Activated CD4-positive, alpha-beta T cell treated with anti-CD3 and anti-CD28 coated beads, Interleukin-2, amount 10 ng/mL, durations not matched to agents 7 days and 5 days (primary cell): ENCODE measurements around the gene FLCN. TPM values are rescaled to one million over a fixed set of nuclear protein-coding genes. Genes with fewer than 3 reads are reported as not detected.

Source experiments
- CTCF ChIA-PET: fragments of 350-600 bp; sonication (Branson Sonifier 250); formaldehyde crosslinking; loops from one replicate; lab custom pipeline; 2021; ENCODE audit warnings: antibody characterized with exemption; lab: Charles Lee
- POLR2A ChIA-PET: fragments of 350-600 bp; sonication (Branson Sonifier 250); formaldehyde crosslinking; loops from one replicate; lab custom pipeline; 2021; ENCODE audit warnings: antibody characterized with exemption; lab: Charles Lee
- DNase-seq: peaks from one replicate; pipeline ENCODE4 v3.0.0-alpha.2; 2020
- H3K27ac Mint-ChIP-seq: one replicate; pipeline ENCODE4 v1.8.0; 2021; ENCODE audit warnings: mild to moderate bottlenecking, moderate library complexity, mixed read lengths
- H3K27me3 Mint-ChIP-seq: one replicate; pipeline ENCODE4 v1.8.0; 2021; ENCODE audit warnings: mixed read lengths
- H3K36me3 Mint-ChIP-seq: one replicate; pipeline ENCODE4 v1.8.0; 2021; ENCODE audit warnings: low read depth, mixed read lengths
- H3K4me1 Mint-ChIP-seq: one replicate; pipeline ENCODE4 v1.8.0; 2021; ENCODE audit warnings: mixed read lengths
- H3K4me3 Mint-ChIP-seq: one replicate; pipeline ENCODE4 v1.8.0; 2021; ENCODE audit warnings: mild to moderate bottlenecking, moderate library complexity, mixed read lengths
- H3K9me3 Mint-ChIP-seq: one replicate; pipeline ENCODE4 v1.8.0; 2021; ENCODE audit warnings: mixed read lengths
- total RNA-seq, 2 experiments: library from RNA; stranded (reverse); gene quantifications; one replicate each; pipeline ENCODE4 v1.2.3, GENCODE V29; 2021

The FLCN gene
- total RNA-seq, 2 experiments from 2014 or later = 39.4 to 48.0 TPM

DNA sequence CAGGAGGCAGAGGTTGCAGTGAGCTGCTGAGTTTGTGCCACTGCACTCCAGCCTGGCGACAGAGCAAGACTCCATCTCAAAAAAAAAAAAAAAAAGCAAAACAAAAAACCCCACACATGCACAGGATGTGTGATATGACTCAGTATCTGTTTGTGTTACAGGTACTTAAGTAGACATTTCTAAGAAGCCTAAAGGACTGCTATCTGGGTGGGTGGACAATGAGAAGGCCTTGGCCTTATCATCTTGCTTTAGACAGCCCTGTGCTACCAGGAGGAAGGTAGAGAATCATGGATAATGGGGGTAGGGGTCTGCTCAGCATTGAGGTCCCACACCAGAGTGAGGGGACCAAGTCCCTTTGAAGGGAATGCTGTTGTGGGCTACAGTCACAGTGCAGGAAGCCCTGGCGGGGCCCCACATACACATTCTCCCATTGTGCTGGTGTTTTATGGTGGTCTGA is 57.6 kb downstream of the FLCN start:
- POLR2A ChIA-PET = no interaction called here
- peak overlapping the region; percentile 73 for H3K4me3 Mint-ChIP-seq
- H3K27me3 Mint-ChIP-seq = no peaks in the 10 kb centered on the region
- H3K9me3 Mint-ChIP-seq = no peaks in the 10 kb centered on the region
- H3K36me3 Mint-ChIP-seq = peaks cover 78% of the 10 kb centered on the region
- peak overlapping the region; percentile 97 for H3K27ac Mint-ChIP-seq
- peaks cover 94% of the 10 kb centered on the region for H3K4me1 Mint-ChIP-seq
- CTCF ChIA-PET = interaction anchor here (0.6 to 2.2 kb wide), 4 partner anchors 12 to 425 kb away, joined by 3 to 8 read pairs (median 5); no protein-coding TSS in a partner anchor
- DNase-seq = peak; percentile 49

DNA sequence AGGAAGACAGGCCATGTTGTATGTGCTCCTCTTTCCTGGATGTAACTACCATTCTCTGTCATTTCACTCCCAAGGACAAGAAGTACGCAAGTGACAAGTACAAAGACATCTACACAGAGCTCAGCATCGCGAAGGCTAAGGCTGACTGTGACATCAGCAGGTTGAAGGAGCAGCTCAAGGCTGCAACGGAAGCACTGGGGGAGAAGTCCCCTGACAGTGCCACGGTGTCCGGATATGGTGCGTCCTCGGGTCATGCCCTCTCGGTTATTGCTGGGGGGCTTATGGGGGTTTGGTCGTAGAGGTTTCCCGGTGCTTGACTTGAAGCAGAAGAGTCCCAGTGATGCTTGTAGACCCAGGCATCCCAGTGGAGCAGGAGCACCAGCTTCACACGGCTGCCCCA is 59.8 kb downstream of the FLCN start:
- H3K27me3 Mint-ChIP-seq = no peaks in the 10 kb centered on the region
- ChIA-PET POLR2A (interaction anchor here (0.6 to 0.7 kb wide), 2 partner anchors 8 to 705 kb away, joined by 3 to 4 read pairs; no protein-coding TSS in a partner anchor), CTCF (interaction anchor here (0.7 to 2.2 kb wide), 7 partner anchors 10 to 49 kb away, joined by 3 to 8 read pairs (median 4); no protein-coding TSS in a partner anchor)
- peak; percentile 23 for DNase-seq
- H3K4me1 Mint-ChIP-seq = peaks cover 94% of the 10 kb centered on the region
- peak overlapping the region; percentile 64 for H3K4me3 Mint-ChIP-seq
- H3K36me3 Mint-ChIP-seq = peaks cover 84% of the 10 kb centered on the region
- peak overlapping the region; percentile 97 for H3K27ac Mint-ChIP-seq
- H3K9me3 Mint-ChIP-seq = no peaks in the 10 kb centered on the region

DNA sequence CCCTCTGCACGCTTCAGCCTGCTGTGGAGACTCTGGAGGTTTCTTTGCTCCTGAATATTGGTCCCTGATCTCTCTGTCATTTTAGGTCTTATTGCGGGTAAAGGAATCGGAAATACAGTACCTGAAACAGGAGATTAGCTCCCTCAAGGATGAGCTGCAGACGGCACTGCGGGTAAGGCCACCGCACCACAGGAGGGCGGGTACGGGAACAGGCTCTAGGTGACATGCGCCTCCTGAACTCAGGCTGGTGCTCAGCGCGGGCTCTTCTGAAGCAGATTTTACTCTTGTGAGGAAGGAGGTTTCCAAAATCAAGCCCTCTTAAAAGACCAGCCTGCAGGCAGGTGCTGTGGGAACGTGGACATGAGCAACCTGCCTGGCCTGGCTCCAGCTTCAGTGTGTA is 60.6 kb downstream of the FLCN start:
- peak overlapping the region; percentile 97 for H3K27ac Mint-ChIP-seq
- ChIA-PET POLR2A (no interaction called here), CTCF (interaction anchor here (1.1 to 1.5 kb wide), 2 partner anchors 16 to 24 kb away, joined by 3 to 5 read pairs; no protein-coding TSS in a partner anchor)
- peaks cover 84% of the 10 kb centered on the region for H3K36me3 Mint-ChIP-seq
- no peaks in the 10 kb centered on the region for H3K27me3 Mint-ChIP-seq
- H3K4me3 Mint-ChIP-seq = peak overlapping the region; percentile 64
- DNase-seq = peak; percentile 53
- no peaks in the 10 kb centered on the region for H3K9me3 Mint-ChIP-seq
- peaks cover 93% of the 10 kb centered on the region for H3K4me1 Mint-ChIP-seq

DNA sequence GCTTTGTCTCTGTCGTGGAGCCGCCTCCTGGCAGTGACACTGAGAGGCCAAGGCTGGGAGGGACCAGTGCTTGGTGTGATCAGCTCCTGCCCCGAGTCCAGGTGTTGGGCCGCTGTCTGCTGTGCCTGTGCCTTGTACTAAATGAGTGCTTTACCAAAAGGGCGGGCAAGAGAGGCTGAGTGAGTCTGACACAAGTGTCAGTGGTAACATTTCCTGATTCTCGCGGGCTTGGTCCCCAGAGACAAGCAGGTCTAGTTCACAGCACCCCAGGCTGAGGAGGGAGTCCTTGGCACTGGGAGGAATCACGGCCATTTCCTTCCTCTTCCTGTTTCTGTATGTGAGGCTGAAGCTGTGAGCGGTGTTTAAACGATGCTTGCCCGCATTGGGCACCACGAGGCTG is 61.1 kb downstream of the FLCN start:
- Mint-ChIP-seq H3K27me3 (no peaks in the 10 kb centered on the region), H3K9me3 (no peaks in the 10 kb centered on the region), H3K27ac (peak overlapping the region; percentile 97), H3K4me1 (peaks cover 94% of the 10 kb centered on the region), H3K36me3 (peaks cover 85% of the 10 kb centered on the region), H3K4me3 (peak overlapping the region; percentile 64)
- ChIA-PET POLR2A (no interaction called here), CTCF (interaction anchor here (0.7 to 1.5 kb wide), 5 partner anchors 8 to 34 kb away, joined by 3 to 5 read pairs (median 3); no protein-coding TSS in a partner anchor)
- DNase-seq = peak; percentile 49

DNA sequence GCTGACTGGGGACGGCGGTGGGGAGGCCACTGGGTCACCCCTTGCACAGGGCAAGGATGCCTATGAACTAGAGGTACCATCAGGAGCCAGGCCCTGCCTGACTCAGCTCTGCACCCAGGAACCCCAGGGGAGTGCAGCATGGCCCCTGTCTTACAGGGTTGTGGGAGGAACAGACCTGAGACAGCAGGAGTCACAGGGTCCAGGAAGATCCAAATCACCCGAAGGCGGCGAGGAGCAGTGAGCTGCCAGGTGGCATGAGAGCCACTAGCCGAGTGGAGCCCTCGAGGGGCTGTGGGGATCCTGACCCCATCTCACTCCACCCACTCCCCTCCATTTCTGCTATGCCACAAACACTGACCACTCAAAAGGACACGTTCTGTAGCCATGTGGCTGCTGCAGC is 61.6 kb downstream of the FLCN start:
- ChIA-PET CTCF (interaction anchor here (0.7 to 1.3 kb wide), 5 partner anchors 8 to 34 kb away, joined by 3 read pairs; no protein-coding TSS in a partner anchor), POLR2A (no interaction called here)
- Mint-ChIP-seq H3K4me1 (peaks cover 91% of the 10 kb centered on the region), H3K27ac (peak overlapping the region; percentile 97), H3K27me3 (no peaks in the 10 kb centered on the region), H3K9me3 (no peaks in the 10 kb centered on the region), H3K4me3 (no peak overlapping the region), H3K36me3 (peaks cover 80% of the 10 kb centered on the region)
- DNase-seq = no peak

DNA sequence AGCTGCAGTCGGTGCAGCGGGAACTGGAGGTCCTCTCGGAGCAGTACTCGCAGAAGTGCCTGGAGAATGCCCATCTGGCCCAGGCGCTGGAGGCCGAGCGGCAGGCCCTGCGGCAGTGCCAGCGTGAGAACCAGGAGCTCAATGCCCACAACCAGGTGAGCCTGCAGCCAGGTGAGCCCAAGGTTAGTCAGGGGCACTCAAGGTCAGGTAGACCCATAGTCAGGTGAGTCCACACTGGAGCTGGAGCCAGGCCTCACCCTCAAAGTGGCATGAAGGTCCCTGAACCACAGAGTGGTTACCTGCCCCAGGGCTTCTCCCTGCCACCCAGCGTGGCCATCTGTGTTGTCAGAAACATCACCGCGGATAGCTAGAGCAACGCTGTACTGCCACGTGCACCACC is 63.0 kb downstream of the FLCN start:
- ChIA-PET CTCF (interaction anchor here (1.0 to 1.3 kb wide), 3 partner anchors 10 to 27 kb away, joined by 3 to 4 read pairs (median 4); no protein-coding TSS in a partner anchor), POLR2A (no interaction called here)
- peaks cover 77% of the 10 kb centered on the region for H3K36me3 Mint-ChIP-seq
- no peak for DNase-seq
- H3K9me3 Mint-ChIP-seq = no peaks in the 10 kb centered on the region
- H3K4me3 Mint-ChIP-seq = no peak overlapping the region
- no peaks in the 10 kb centered on the region for H3K27me3 Mint-ChIP-seq
- peaks cover 86% of the 10 kb centered on the region for H3K4me1 Mint-ChIP-seq
- H3K27ac Mint-ChIP-seq = peak overlapping the region; percentile 79

DNA sequence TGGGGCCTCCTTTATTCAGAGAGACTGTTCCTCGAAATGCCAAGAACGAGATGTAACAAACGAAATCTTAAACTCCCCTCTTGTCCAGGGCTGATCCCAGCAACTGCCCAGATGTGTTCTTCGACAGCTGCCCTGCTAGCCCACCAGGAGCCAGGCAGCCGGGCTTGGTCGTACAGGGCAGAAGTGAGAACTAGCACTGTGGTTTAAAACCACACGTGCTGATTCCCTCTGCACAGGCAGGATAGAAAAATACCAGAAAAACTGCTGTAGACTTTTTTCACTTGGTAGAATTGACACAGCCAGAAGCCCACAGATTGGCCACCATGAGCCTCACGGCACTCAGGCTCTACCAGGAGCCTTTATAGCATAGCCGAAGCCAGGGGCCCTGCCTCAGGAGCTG is 64.0 kb downstream of the FLCN start:
- Mint-ChIP-seq H3K4me3 (no peak overlapping the region), H3K27ac (peak overlapping the region; percentile 91), H3K9me3 (no peaks in the 10 kb centered on the region), H3K4me1 (peaks cover 85% of the 10 kb centered on the region), H3K27me3 (no peaks in the 10 kb centered on the region), H3K36me3 (peaks cover 80% of the 10 kb centered on the region)
- ChIA-PET CTCF (interaction anchor here (1.0 kb wide), 1 partner anchor 26 kb away, joined by 4 read pairs; no protein-coding TSS in a partner anchor), POLR2A (no interaction called here)
- DNase-seq = no peak

DNA sequence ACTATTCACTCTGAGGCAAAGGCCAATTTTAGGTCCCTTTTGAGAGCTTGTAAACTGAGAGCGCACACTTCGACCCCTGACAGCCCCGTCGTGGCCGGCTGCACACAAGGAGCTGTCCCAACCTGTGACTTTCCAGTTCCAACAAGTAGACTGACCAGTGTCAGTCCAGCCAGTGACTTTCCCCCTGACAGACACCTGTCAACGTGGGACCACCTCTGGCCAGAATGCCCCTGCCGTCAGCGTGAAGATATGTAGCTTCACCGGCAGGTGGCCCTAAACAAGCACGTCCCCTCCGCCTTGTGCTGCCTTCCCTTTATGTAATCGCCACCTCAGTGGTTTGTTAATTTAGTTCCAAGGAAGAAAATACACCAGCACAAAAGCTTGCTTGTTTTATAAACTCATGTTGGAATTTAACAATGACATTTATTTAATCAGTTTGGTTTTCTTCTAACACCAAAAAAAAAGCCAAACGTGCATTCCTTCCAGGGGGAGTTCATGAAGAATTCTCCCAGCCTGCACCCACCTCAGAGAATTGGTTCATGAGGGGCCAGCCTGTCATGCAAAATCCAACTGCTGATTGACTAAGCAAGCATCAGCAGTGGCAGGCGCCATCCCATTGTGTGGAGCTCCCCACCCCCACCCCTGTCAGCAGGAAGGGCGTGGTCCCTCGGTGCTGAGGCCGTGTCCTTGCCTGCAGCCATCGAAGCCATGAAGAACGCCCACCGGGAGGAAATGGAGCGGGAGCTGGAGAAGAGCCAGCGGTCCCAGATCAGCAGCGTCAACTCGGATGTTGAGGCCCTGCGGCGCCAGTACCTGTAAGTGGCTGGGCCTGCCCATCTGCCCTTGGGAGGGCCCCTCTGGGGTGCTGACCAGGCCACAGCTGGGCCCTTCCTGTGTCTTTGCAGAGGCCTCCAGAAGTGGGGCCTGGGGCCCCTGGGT is 64.7 kb downstream of the FLCN start:
- no peaks in the 10 kb centered on the region for H3K9me3 Mint-ChIP-seq
- peak overlapping the region; percentile 91 for H3K27ac Mint-ChIP-seq
- H3K4me1 Mint-ChIP-seq = peaks cover 78% of the 10 kb centered on the region
- ChIA-PET CTCF (interaction anchor here (1.0 to 1.3 kb wide), 3 partner anchors 24 to 40 kb away, joined by 3 to 4 read pairs (median 3); no protein-coding TSS in a partner anchor), POLR2A (no interaction called here)
- H3K36me3 Mint-ChIP-seq = peaks cover 79% of the 10 kb centered on the region
- DNase-seq = no peak
- H3K27me3 Mint-ChIP-seq = no peaks in the 10 kb centered on the region
- no peak overlapping the region for H3K4me3 Mint-ChIP-seq

DNA sequence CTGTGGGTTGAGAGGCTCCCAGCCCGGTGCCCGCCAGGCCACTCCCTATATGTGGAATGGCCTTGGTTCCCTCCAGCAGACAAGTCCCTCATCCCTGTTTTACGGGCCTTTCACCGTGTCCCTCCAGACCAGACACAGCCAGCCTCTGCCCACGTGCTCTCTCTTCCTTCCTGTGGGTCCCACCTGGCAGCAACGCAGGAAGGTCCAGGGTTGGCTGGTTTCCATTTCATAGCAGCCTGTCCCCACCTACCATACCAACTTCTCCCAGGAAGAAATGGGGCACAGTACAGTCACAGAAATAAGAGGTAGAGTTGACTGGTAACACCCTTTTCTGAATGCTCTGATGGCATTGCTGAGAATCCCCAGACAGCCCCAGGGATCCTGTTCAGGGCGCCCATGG is 65.8 kb downstream of the FLCN start:
- no peak overlapping the region for H3K4me3 Mint-ChIP-seq
- H3K9me3 Mint-ChIP-seq = no peaks in the 10 kb centered on the region
- no peak for DNase-seq
- H3K36me3 Mint-ChIP-seq = peaks cover 73% of the 10 kb centered on the region
- CTCF ChIA-PET = interaction anchor here (0.9 to 1.3 kb wide), 3 partner anchors 19 to 38 kb away, joined by 3 to 4 read pairs (median 3); no protein-coding TSS in a partner anchor
- POLR2A ChIA-PET = no interaction called here
- H3K27ac Mint-ChIP-seq = peak overlapping the region; percentile 78
- H3K4me1 Mint-ChIP-seq = peaks cover 68% of the 10 kb centered on the region
- no peaks in the 10 kb centered on the region for H3K27me3 Mint-ChIP-seq

DNA sequence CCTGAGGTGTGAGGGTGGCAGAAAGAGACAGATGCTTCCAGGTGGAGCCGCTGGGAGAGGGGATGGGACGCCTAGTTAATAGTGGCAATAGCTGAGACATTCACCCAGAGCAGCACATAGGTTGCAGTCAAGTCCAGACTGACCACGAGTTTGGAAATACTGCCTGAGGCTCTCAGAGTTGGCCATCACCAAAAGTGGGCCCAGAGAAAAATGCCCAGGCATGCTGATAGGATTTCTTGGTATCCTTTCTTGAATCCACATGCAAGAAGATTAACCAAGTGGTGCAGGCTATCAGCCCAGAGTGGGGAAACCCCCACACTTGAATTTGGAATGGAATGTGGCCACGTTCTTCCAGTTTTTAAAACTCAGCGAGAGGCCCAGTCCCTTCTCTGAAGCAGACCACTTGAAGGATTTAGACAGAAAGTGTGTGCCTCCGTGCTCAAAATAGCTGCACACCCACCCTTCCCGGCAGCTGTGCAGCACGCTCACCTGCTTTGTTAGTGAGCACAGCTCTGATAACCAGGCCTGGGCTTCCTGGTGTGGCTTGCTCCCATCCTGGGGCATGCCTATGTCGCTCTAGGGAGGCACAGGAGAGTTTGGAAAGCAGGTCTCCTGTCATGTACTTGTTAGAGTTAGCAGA is 66.5 kb downstream of the FLCN start:
- H3K36me3 Mint-ChIP-seq = peaks cover 66% of the 10 kb centered on the region
- ChIA-PET POLR2A (no interaction called here), CTCF (interaction anchor here (0.5 to 1.3 kb wide), 5 partner anchors 8 to 76 kb away, joined by 3 to 4 read pairs (median 3); no protein-coding TSS in a partner anchor)
- H3K27ac Mint-ChIP-seq = peak overlapping the region; percentile 78
- H3K4me3 Mint-ChIP-seq = no peak overlapping the region
- no peak for DNase-seq
- no peaks in the 10 kb centered on the region for H3K27me3 Mint-ChIP-seq
- H3K9me3 Mint-ChIP-seq = no peaks in the 10 kb centered on the region
- H3K4me1 Mint-ChIP-seq = peaks cover 61% of the 10 kb centered on the region

DNA sequence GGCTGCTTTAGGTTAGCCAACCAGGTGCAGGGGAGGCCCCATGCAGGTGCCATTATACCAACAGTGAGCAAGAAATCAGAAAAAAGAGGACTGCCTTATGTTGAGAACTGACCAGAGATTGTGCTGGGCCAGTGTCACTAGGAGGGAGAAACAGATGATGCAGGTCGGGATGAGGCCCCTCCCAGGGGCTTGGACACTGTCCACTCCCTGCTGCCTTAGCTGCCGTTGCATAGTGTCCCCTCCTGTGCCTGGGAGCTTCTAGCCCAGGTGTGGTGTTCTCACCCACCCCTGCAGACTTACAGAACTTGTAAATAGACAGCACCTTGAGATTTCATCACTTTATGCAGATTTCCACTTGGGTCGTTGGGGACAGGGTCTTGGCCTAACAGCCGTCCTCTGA is 67.6 kb downstream of the FLCN start:
- Mint-ChIP-seq H3K27me3 (no peaks in the 10 kb centered on the region), H3K27ac (peak overlapping the region; percentile 31), H3K9me3 (no peaks in the 10 kb centered on the region), H3K36me3 (peaks cover 66% of the 10 kb centered on the region), H3K4me3 (no peak overlapping the region), H3K4me1 (peaks cover 51% of the 10 kb centered on the region)
- ChIA-PET POLR2A (no interaction called here), CTCF (interaction anchor here (0.6 to 1.4 kb wide), 2 partner anchors 10 to 178 kb away, joined by 3 to 5 read pairs; no protein-coding TSS in a partner anchor)
- DNase-seq = no peak

DNA sequence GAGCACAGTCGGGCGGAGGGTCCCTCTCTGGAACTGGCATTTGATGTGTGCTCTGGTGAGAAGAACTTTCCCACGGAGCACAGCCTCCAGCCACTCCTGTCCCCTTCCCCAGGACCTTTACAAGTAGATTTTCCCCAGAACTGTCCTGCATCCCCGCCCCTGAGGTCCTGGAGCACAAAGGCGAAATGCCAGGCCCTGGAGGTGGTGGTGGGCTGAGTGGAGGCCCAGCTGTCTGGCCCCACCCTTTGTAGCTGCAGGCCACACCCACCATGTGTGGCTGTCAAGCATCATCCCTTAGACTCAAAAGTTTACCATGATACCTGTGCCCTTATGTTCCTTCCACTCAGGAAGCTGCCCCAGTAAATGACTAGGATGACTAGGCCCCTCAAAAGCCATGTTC is 68.6 kb downstream of the FLCN start:
- H3K27ac Mint-ChIP-seq = peak overlapping the region; percentile 7
- no peak for DNase-seq

More for the DNA sequence above, 68.6 kb downstream of the FLCN start:
- ChIA-PET CTCF (interaction anchor here (0.6 to 1.4 kb wide), 3 partner anchors 9 to 88 kb away, joined by 3 to 5 read pairs (median 5); no protein-coding TSS in a partner anchor), POLR2A (interaction anchor here (0.5 kb wide), 1 partner anchor 9 kb away, joined by 4 read pairs; no protein-coding TSS in a partner anchor)
- Mint-ChIP-seq H3K27me3 (no peaks in the 10 kb centered on the region), H3K4me1 (peaks cover 46% of the 10 kb centered on the region), H3K4me3 (no peak overlapping the region), H3K9me3 (no peaks in the 10 kb centered on the region), H3K36me3 (peaks cover 57% of the 10 kb centered on the region)
